Hematopoietic multipotent progenitor cell treated with erythropoietin and hydrocortisone succinate and interleukin-3 and kit ligand, for 15 days (in vitro differentiated cells): ENCODE results near the gene ZNF350.
A peak's percentile ranks its signal among the peaks of the same experiment; 100 is the strongest.
"Not testable (repeated sequence)": the region's sequence is repeated elsewhere in the genome, so short reads cannot be mapped to it uniquely, and the experiment has no call there.

Source experiments
- DNase-seq: peaks from one replicate; pipeline ENCODE4 v3.0.0-alpha.2; 2015; ENCODE audit warnings: low spot score

The ZNF350 gene

GRCh38 chr19:51986309-51987291 is at the start of gene ZNF350:
Gene ZNF350 (minus strand): TSS chr19:51986840. CDS start chr19:51974360, 12,480 bp downstream.
- peak; percentile 75 for DNase-seq

- DNase-seq = no peak
Measured at GRCh38 chr19:52034051-52034728, 47.5 kb upstream of the ZNF350 start.

DNA sequence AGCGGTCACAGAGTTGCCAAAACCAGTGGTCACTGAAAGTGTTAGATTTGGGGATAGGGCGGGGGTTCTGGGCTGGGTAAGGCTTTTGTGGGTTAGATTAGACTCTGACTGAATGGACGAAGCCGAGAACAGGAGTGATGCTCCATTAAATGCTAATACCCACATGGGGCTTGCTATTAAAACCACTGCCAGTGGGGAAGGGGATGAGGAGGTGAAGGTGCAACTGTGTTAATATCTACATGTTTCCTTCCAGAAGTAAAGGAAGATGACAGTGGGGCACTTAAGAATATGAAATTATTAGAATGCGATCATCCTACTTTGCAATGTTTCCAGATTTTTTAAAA is 42.1 kb upstream of the ZNF350 start:
- DNase-seq = no peak

- peak; percentile 73 for DNase-seq
Measured at GRCh38 chr19:52028027-52028779, 41.6 kb upstream of the ZNF350 start, which contains the start of gene ZNF614. Gene ZNF614 (minus strand): TSS chr19:52028379. CDS start chr19:52025745, 2,634 bp downstream.

GRCh38 chr19:52026255-52026990 is 39.8 kb upstream of the ZNF350 start:
- DNase-seq = not testable (repeated sequence)

DNA sequence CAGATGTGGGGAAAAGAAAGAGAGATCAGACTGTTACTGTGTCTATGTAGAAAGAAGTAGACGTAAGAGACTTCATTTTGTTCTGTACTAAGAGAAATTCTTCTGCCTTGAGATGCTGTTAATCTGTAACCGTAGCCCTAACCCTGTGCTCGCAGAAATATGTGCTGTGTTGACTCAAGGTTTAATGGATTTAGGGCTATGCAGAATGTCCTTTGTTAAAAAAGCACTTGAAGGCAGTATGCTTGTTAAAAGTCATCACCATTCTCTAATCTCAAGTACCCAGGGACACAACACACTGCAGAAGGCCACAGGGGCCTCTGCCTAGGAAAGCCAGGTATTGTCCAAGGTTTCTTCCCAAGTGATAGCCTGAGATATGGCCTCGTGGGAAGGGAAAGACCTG is 37.8 kb upstream of the ZNF350 start:
- DNase-seq = not testable (repeated sequence)

DNA sequence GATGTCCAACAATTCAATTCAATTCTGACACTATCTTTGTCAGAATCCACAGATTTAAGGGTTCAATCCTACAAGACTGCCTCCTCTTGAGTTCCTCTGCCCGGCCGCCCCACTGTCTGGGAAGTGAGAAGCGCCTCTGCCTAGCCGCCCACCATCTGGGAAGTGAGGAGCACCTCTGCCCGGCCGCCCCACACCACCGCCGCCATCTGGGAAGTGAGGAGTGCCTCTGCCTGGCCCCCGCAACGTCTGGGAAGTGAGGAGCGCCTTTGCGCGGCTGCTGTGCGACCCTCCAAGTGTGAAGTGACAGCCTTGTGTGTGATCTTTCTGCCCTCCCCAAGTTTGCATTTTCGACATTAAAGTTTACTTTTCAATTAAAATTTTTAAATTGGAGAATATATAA is 35.6 kb upstream of the ZNF350 start:
- DNase-seq = no peak

- DNase-seq = no peak
Measured at GRCh38 chr19:52020506-52020905, 33.9 kb upstream of the ZNF350 start.

- no peak for DNase-seq
Measured at GRCh38 chr19:52010674-52011073, 24.0 kb upstream of the ZNF350 start.

DNA sequence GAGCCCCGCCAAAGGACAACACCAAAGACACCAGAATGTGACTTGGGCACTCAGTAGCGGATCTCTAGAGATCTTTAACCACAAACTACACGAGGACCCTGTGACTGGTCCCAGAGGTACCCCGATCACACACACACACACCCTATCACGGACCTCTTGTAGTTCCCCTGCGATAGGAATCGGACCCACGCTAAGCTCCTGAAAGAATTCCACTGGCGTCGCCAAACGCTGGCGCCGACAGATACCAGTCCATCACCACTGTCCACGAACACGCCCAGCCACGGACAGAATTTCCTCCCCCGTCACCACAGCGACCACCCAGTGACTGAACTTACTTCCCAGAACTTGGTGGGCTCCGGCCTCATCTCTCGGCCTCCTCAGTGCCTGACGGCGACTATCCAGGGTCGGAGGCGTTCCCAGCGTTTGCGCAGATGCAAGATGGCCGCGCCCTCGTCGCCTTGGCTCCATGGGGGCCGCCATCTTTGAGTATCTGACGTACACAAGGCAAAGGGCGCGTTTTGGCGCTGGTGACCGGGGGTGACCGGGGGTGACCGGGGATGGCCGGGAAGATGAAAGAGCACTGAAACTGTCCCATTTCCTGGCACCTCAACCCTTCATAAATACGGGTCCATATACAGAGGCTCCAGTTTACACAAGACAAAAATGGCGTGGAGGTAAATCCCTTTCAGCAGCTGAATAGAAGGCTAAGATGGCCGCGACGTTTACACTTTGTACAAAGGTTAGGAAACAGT is 21.3 kb upstream of the ZNF350 start, which contains the start of gene ZNF615:
Gene ZNF615 (minus strand): TSS at position 406 of the 752 bp plus-strand sequence. CDS start 4,500 bp downstream, outside the sequence.
- peak; percentile 82 for DNase-seq

- DNase-seq = no peak
Measured at GRCh38 chr19:52007451-52007805, 20.8 kb upstream of the ZNF350 start.

DNA sequence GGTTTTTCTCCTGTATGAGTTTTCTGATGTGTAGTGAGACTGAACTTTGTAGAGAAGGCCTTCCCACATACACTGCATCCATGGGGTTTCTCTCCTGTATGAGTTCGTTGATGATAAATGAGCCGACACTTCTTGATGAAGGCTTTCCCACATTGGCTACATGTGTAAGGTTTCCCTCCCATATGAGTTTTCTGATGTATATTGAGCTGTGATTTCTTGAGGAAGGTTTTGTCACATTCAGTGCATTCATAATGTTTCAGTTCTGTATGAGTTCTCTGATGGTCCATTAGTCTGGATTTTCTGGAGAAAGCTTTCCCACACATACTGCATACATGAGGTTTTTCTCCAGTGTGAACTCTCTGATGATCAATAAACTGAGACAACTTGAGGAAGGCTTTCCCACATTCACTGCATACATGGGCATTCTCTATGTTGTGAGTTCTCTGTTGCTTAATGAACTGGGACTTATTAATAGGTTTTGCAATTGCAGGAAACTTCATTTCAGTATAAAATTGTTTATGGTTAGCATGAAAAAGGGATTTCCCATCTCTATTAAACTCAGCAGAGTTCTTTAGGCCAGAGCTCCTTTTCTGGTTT is 7.5 kb upstream of the ZNF350 start:
- DNase-seq = no peak

GRCh38 chr19:51993422-51993821 is 6.8 kb upstream of the ZNF350 start:
- DNase-seq = no peak

DNA sequence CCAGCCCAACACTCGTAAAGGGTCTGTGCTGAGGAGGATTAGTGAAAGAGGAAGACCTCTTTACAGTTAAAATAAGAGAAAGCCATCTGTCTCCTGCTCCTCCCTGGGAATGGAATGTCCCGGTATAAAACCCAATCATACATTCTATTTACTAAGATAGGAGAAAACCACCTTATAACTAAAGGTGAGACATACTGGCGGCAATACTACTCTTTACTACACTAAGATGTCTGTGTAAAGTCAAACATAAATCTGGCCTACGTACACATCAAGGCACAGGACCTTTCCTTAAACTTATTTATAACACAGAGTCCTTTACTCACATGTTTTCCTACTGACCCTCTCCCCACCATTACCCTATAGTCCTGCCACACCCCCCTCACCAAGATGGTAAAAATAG is 3.3 kb downstream of the ZNF350 start:
- DNase-seq = no peak

DNA sequence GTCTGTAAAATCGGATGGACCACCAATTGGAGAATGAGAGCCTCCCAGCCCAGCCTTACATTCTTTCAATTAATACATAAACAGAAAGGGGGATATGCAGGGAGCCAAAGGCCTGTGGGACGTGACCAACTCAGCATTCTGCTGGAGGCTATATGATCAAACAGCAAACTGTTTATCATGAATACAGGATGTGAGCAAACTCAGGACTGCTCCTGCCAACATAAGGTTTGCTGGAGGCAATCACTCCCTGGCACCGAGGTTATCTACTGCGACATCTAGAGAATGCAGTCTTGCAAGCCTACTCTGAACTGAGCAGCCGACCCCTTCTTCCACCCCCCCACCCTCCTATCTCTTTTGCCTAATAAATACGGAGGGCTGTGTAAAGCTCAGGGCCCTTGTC is 5.7 kb downstream of the ZNF350 start:
- DNase-seq = not testable (repeated sequence)

DNA sequence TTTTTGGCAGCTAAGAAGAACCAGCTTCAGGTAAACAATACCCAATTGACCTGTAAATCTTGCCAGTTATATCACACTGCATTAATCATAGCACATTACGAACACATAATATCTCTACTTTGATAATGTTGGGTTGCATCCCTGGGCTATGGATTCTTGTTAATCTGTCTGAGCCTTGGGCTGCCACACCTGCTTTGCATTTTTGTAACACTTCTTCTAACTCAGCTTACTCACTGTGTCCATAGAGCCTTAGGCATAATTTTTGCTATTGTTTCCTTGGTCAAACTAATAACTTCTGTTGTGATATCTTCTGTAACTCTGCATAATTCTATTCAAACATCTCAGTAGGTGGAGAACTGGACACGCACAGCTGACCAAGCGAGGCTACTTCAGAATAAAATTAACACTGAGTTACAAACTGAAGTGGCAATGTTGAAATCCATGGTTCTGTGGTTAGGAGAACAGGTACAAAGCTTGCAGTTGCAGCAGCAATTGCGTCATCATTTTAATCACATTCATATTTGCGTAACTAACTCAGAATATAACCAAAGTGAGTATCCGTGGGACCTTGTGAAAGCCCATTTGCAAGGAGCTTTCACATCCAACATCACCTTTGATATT is 6.4 kb downstream of the ZNF350 start:
- DNase-seq = no peak

DNA sequence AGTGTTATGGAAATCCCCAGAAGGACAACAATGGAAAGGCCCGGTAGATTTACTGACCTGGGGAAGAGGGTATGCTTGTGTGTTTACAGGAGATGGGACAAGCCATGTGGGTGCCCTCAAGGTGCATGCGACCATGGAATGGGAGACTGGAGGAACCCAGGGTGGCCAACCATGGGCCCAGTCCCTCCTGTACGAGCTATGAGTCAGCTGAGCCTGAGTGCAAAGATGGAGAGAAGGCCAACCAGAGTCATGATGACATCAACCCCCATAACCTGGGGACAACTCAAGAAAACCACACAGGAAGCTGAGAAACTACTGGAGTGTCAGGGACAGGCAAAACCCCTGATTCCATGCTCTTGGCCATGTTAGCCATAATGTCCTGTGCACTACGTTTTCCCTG is 7.8 kb downstream of the ZNF350 start:
- DNase-seq = no peak

DNA sequence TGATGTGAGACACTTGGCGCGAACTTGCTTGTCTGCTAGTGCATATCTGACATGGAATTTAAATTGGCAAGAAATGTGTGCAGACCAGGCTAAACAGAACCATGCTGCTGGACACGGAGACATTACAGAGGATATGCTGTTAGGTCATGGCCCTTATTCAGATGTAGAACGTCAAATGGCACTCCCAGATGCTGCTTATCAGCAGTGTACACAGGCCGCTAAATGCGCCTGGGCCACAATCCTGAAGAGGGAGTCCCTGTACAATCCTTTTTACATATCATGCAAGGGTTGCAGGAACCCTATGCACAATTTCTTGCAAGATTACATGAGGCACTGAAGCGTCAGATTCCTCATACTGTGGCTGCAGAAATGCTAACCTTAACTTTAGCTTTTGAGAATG is 9.3 kb downstream of the ZNF350 start:
- no peak for DNase-seq

- DNase-seq = no peak
Measured at GRCh38 chr19:51976852-51977251, 9.8 kb downstream of the ZNF350 start.

GRCh38 chr19:51975787-51976186 is 10.9 kb downstream of the ZNF350 start:
- DNase-seq = not testable (repeated sequence)
